ENCODE measurements around the gene HOXD4. TPM values are rescaled to one million over a fixed set of nuclear protein-coding genes. Genes with fewer than 3 reads are reported as not detected.

Gene HOXD4
- total RNA-seq, 1 experiment from 2014 or later, result 0.61 TPM

- Histone ChIP-seq H4K20me1 (ENCODE audit: insufficient read depth) (no peaks in the 10 kb centered on the region), H3K79me2 (ENCODE audit: insufficient read depth, low read length) (no peaks in the 10 kb centered on the region), H3K4me3 (replicated peaks in 1 of 2; ENCODE audit: low read depth in 1 of 2, low read length in 2 of 2) (no peak overlapping the region), H3K9ac (ENCODE audit: low read length) (no peak overlapping the region), H3K4me2 (ENCODE audit: low read length) (no peak overlapping the region), H3K4me1 (ENCODE audit: control insufficient read depth in 1 of 2, insufficient read depth in 2 of 2, low read length in 2 of 2) (no peaks in the 10 kb centered on the region), H3K27me3 (ENCODE audit: insufficient read depth, low read length) (no peaks in the 10 kb centered on the region), H3K9me3 (ENCODE audit: control insufficient read depth in 1 of 2, insufficient read depth in 1 of 2, low read depth in 1 of 2, low read length in 2 of 2) (no peaks in the 10 kb centered on the region), H3K36me3 (ENCODE audit: control insufficient read depth in 1 of 2, insufficient read depth in 2 of 2, low read length in 2 of 2) (no peaks in the 10 kb centered on the region), H3K27ac (ENCODE audit: low read depth, low read length) (no peak overlapping the region), H2AFZ (ENCODE audit: low read depth, low read length, poor library complexity, severe bottlenecking) (no peak overlapping the region), H3K9me2 (ENCODE audit: insufficient read depth) (no peaks in the 10 kb centered on the region)
- ChIA-PET POLR2A (no interaction called here), CTCF (no interaction called here), RAD21 (ENCODE audit: low non-redundant PET in 1 of 2, low total read pairs in 2 of 2, uncharacterized antibody in 2 of 2, unreplicated experiment in 2 of 2) (no interaction called here)
- ATAC-seq (no peak), DNase-seq (ENCODE audit: low read depth, low spot score) (no peak)
- TF ChIP-seq YY1 (IDR thresholded peaks at IDR 0.05; ENCODE audit: extremely low read depth, insufficient replicate concordance, low read depth, low read length) (no peak), CEBPB (IDR thresholded peaks at IDR 0.05; ENCODE audit: low read depth) (no peak), SP1 (IDR thresholded peaks at IDR 0.05; ENCODE audit: low read depth) (no peak), POLR2AphosphoS5 (IDR thresholded peaks at IDR 0.05; ENCODE audit: low read depth, low read length) (no peak), POLR2A (IDR thresholded peaks at IDR 0.05; ENCODE audit: borderline replicate concordance, extremely low read depth, insufficient read depth, insufficient read length) (no peak), TCF7L2 (IDR thresholded peaks at IDR 0.05; ENCODE audit: borderline replicate concordance, extremely low read depth, insufficient read depth, insufficient read length) (no peak), MAX (IDR thresholded peaks at IDR 0.05) (no peak), EZH2 (IDR thresholded peaks at IDR 0.05) (no peak), CBX3 (IDR thresholded peaks at IDR 0.05; ENCODE audit: low read depth) (no peak)
- no TSS peak for BruUV-seq (replicated peaks)
- intact Hi-C loops (cut with micrococcal nuclease), result no loop called here
These were observed 2.5 kb upstream of the HOXD4 start for GRCh38 chr2:176148751-176149421.

DNA sequence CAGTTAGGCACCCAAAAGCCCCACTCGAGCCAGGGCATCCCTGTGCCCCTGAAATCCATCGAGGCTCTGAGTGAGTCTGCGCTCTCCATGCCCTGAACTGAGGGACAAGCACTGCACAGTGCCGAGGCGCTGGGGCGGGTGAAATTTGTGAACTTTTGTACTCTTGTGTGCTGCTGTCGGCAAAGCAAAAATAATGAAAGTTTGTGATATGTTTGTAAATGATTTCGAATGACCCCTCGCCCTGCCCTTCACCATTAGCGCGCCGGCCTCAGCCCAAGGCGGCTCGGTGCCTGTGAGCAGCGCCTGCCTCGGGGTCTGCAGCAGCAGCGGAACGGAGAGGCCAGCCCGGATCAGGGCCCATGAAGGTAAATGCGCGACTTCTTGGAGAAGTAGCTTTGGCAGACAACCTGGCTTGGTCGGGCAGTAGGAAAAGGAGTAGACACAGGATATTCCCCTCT lies 1.8 kb upstream of the HOXD4 start:
- H3K4me2 ChIP-seq (ENCODE audit: low read length), result no peak overlapping the region
- ChIA-PET CTCF (no interaction called here), RAD21 (ENCODE audit: low non-redundant PET in 1 of 2, low total read pairs in 2 of 2, uncharacterized antibody in 2 of 2, unreplicated experiment in 2 of 2) (no interaction called here)
- TF ChIP-seq, protein P1, sequence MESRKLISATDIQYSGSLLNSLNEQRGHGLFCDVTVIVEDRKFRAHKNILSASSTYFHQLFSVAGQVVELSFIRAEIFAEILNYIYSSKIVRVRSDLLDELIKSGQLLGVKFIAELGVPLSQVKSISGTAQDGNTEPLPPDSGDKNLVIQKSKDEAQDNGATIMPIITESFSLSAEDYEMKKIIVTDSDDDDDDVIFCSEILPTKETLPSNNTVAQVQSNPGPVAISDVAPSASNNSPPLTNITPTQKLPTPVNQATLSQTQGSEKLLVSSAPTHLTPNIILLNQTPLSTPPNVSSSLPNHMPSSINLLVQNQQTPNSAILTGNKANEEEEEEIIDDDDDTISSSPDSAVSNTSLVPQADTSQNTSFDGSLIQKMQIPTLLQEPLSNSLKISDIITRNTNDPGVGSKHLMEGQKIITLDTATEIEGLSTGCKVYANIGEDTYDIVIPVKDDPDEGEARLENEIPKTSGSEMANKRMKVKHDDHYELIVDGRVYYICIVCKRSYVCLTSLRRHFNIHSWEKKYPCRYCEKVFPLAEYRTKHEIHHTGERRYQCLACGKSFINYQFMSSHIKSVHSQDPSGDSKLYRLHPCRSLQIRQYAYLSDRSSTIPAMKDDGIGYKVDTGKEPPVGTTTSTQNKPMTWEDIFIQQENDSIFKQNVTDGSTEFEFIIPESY (IDR thresholded peaks at IDR 0.05; ENCODE audit: extremely low read depth, insufficient replicate concordance, low read length), result no peak
- TF ChIP-seq, protein P2, sequence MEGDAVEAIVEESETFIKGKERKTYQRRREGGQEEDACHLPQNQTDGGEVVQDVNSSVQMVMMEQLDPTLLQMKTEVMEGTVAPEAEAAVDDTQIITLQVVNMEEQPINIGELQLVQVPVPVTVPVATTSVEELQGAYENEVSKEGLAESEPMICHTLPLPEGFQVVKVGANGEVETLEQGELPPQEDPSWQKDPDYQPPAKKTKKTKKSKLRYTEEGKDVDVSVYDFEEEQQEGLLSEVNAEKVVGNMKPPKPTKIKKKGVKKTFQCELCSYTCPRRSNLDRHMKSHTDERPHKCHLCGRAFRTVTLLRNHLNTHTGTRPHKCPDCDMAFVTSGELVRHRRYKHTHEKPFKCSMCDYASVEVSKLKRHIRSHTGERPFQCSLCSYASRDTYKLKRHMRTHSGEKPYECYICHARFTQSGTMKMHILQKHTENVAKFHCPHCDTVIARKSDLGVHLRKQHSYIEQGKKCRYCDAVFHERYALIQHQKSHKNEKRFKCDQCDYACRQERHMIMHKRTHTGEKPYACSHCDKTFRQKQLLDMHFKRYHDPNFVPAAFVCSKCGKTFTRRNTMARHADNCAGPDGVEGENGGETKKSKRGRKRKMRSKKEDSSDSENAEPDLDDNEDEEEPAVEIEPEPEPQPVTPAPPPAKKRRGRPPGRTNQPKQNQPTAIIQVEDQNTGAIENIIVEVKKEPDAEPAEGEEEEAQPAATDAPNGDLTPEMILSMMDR (IDR thresholded peaks at IDR 0.05 in 2 of 3, conservative IDR thresholded peaks at IDR 0.05 in 1 of 3; ENCODE audit: borderline replicate concordance in 1 of 3, insufficient read depth in 1 of 3, low read depth in 2 of 3, low read length in 2 of 3), result no peak
- TF ChIP-seq MAX (IDR thresholded peaks at IDR 0.05) (no peak), EZH2phosphoT487 (IDR thresholded peaks at IDR 0.05; ENCODE audit: borderline replicate concordance) (no peak), ZNF274 (IDR thresholded peaks at IDR 0.05; ENCODE audit: low read depth, low read length) (no peak), JUND (IDR thresholded peaks at IDR 0.05) (no peak), POLR2AphosphoS5 (IDR thresholded peaks at IDR 0.05; ENCODE audit: low read depth, low read length) (no peak), RAD21 (IDR thresholded peaks at IDR 0.05; ENCODE audit: low read depth) (no peak), ELF1 (IDR thresholded peaks at IDR 0.05; ENCODE audit: borderline replicate concordance, low read depth) (no peak), SIN3A (IDR thresholded peaks at IDR 0.05; ENCODE audit: low read depth) (no peak)

More for the DNA sequence above, 1.8 kb upstream of the HOXD4 start:
- ATAC-seq (no peak), DNase-seq (ENCODE audit: low read depth, low spot score) (no peak)
- POLR2A ChIA-PET, result no interaction called here
- Histone ChIP-seq H3K4me3 (replicated peaks in 1 of 2; ENCODE audit: low read depth in 1 of 2, low read length in 2 of 2) (no peak overlapping the region), H3K27me3 (ENCODE audit: insufficient read depth, low read length) (no peaks in the 10 kb centered on the region), H3K9me3 (ENCODE audit: control insufficient read depth in 1 of 2, insufficient read depth in 1 of 2, low read depth in 1 of 2, low read length in 2 of 2) (no peaks in the 10 kb centered on the region), H2AFZ (ENCODE audit: low read depth, low read length, poor library complexity, severe bottlenecking) (no peak overlapping the region), H3K36me3 (ENCODE audit: control insufficient read depth in 1 of 2, insufficient read depth in 2 of 2, low read length in 2 of 2) (no peaks in the 10 kb centered on the region), H3K27ac (ENCODE audit: low read depth, low read length) (no peak overlapping the region), H3K9ac (ENCODE audit: low read length) (no peak overlapping the region), H3K79me2 (ENCODE audit: insufficient read depth, low read length) (no peaks in the 10 kb centered on the region), H3K9me2 (ENCODE audit: insufficient read depth) (no peaks in the 10 kb centered on the region), H3K4me1 (ENCODE audit: control insufficient read depth in 1 of 2, insufficient read depth in 2 of 2, low read length in 2 of 2) (no peaks in the 10 kb centered on the region), H4K20me1 (ENCODE audit: insufficient read depth) (no peaks in the 10 kb centered on the region)
- BruUV-seq (replicated peaks), result no TSS peak
- intact Hi-C loops (cut with micrococcal nuclease), result no loop called here
